ENCODE results near the gene GON4L.
"Not testable (repeated sequence)": the region's sequence is repeated elsewhere in the genome, so short reads cannot be mapped to it uniquely, and the experiment has no call there.

GON4L gene

GRCh38 chr1:155847823-155848529 lies 9.0 kb downstream of the GON4L start:
- no peak overlapping the region for H3K4me3 ChIP-seq (ENCODE audit: low read depth, low read length)
- TF ChIP-seq, protein P1, sequence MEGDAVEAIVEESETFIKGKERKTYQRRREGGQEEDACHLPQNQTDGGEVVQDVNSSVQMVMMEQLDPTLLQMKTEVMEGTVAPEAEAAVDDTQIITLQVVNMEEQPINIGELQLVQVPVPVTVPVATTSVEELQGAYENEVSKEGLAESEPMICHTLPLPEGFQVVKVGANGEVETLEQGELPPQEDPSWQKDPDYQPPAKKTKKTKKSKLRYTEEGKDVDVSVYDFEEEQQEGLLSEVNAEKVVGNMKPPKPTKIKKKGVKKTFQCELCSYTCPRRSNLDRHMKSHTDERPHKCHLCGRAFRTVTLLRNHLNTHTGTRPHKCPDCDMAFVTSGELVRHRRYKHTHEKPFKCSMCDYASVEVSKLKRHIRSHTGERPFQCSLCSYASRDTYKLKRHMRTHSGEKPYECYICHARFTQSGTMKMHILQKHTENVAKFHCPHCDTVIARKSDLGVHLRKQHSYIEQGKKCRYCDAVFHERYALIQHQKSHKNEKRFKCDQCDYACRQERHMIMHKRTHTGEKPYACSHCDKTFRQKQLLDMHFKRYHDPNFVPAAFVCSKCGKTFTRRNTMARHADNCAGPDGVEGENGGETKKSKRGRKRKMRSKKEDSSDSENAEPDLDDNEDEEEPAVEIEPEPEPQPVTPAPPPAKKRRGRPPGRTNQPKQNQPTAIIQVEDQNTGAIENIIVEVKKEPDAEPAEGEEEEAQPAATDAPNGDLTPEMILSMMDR (IDR thresholded peaks at IDR 0.05; ENCODE audit: low read depth, low read length) = no peak
- in situ Hi-C loops (cut with HindIII; ENCODE audit: low sequenced_read_pairs) = no loop called here

DNA sequence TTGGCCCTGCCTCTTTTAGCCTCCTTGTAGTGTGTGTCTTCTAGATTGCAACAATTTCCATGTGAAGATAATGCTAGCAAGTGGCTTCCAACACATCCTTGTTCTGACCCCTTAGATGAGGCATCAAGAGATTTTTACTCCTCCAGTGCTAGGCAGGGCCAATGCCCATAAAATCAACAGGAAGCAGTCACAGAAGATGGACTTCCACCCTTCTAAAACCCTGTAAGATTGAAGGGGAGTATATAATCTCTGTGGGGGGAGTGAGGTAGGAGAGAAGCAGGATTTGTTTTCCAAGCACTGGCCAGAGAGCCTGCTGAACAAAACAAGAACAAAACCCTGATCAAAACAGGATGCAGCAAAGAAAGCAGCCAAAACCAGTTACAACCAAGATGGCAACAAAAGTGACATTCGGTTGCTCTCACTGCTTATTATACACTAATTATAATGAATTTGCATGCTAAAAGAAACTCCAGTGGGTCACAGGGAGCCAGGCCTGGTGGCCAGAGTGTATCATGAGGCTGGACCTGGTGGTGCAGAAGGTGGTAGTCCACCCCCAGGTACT lies 12.1 kb downstream of the GON4L start:
- TF ChIP-seq, protein P1 (IDR thresholded peaks at IDR 0.05; ENCODE audit: low read depth, low read length) = no peak
- in situ Hi-C loops (cut with HindIII; ENCODE audit: low sequenced_read_pairs) = no loop called here
- no peak for DNase-seq (ENCODE audit: low read depth, low spot score)
- no peak overlapping the region for H3K4me3 ChIP-seq (ENCODE audit: low read depth, low read length)

More at GRCh38 chr1:155847823-155848529, 9.0 kb downstream of the GON4L start:
- DNase-seq (ENCODE audit: low read depth, low spot score) = no peak

GRCh38 chr1:155840386-155840785 lies 16.6 kb downstream of the GON4L start:
- TF ChIP-seq, protein P1 (IDR thresholded peaks at IDR 0.05; ENCODE audit: low read depth, low read length) = no peak
- DNase-seq (ENCODE audit: low read depth, low spot score) = no peak
- in situ Hi-C loops (cut with HindIII; ENCODE audit: low sequenced_read_pairs) = no loop called here
- no peak overlapping the region for H3K4me3 ChIP-seq (ENCODE audit: low read depth, low read length)

- TF ChIP-seq, protein P1 (IDR thresholded peaks at IDR 0.05; ENCODE audit: low read depth, low read length) = no peak
- H3K4me3 ChIP-seq (ENCODE audit: low read depth, low read length) = no peak overlapping the region
- DNase-seq (ENCODE audit: low read depth, low spot score) = no peak
- in situ Hi-C loops (cut with HindIII; ENCODE audit: low sequenced_read_pairs) = no loop called here
Measured at GRCh38 chr1:155835548-155835947, 21.5 kb downstream of the GON4L start.

- DNase-seq (ENCODE audit: low read depth, low spot score); in situ Hi-C loops (cut with HindIII; ENCODE audit: low sequenced_read_pairs); H3K4me3 ChIP-seq (ENCODE audit: low read depth, low read length): not testable (repeated sequence)
Measured at GRCh38 chr1:155834927-155835399, 22.1 kb downstream of the GON4L start.

DNA sequence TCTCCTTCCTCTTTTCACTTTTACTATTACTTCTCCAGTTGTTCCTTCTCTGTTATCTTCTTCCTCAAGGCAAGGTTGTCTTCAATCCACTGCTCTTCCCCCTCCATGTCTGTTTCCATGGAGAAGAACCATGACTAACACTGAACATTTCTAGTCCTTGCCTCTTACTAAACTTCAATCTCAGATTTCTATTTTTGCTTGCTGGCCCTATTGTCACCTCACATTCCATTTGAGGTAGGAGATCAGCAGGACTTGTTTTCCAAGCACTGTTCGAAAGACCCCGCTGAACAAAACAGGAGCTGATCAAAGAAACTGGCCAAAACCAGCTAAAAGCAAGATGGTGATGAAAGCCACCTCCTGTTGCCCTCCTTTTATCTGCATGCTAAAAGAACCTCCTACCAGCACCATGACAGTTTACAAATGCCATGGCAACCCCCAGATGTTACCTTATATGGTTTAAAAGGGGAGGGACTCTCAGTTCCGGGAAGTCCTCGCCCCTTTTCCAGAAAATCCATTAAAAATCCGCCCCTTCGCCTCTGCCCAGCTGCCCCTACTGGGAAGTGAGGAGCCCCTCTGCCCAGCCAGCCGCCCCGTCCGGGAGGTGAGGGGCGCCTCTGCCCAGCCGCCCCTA lies 22.6 kb downstream of the GON4L start:
- DNase-seq (ENCODE audit: low read depth, low spot score) = peak; percentile 95
- in situ Hi-C loops (cut with HindIII; ENCODE audit: low sequenced_read_pairs) = no loop called here
- H3K4me3 ChIP-seq (ENCODE audit: low read depth, low read length) = no peak overlapping the region
- TF ChIP-seq, protein P1 (IDR thresholded peaks at IDR 0.05; ENCODE audit: low read depth, low read length) = no peak
